NCI-H1436 (cell line): ENCODE data around the gene ARSD.
"Not testable (repeated sequence)": the region's sequence is repeated elsewhere in the genome, so short reads cannot be mapped to it uniquely, and the experiment has no call there.

Source experiments
- DNase-seq: peaks from one replicate; lab custom pipeline; 2025; lab: John Stamatoyannopoulos, UW

ARSD gene

GRCh38 chrX:2933125-2933900 lies 4.2 kb upstream of the ARSD start:
- DNase-seq = no peak

GRCh38 chrX:2931612-2932011 lies 2.5 kb upstream of the ARSD start:
- DNase-seq = no peak

GRCh38 chrX:2931155-2931554 lies 2.0 kb upstream of the ARSD start:
- DNase-seq = no peak

GRCh38 chrX:2928191-2928582 lies 952 bp downstream of the ARSD start:
- no peak for DNase-seq

- DNase-seq = no peak
Measured at GRCh38 chrX:2926664-2927275, 2.4 kb downstream of the ARSD start.

GRCh38 chrX:2926255-2926654 lies 2.9 kb downstream of the ARSD start:
- DNase-seq = not testable (repeated sequence)

- no peak for DNase-seq
Measured at GRCh38 chrX:2924151-2924550, 5.0 kb downstream of the ARSD start.

GRCh38 chrX:2921750-2922149 lies 7.4 kb downstream of the ARSD start:
- no peak for DNase-seq

- DNase-seq = no peak
Measured at GRCh38 chrX:2921193-2921592, 7.9 kb downstream of the ARSD start.

GRCh38 chrX:2917767-2918166 lies 11.4 kb downstream of the ARSD start:
- DNase-seq = no peak

GRCh38 chrX:2913118-2913517 lies 16.0 kb downstream of the ARSD start:
- DNase-seq = no peak

- DNase-seq = no peak
Measured at GRCh38 chrX:2910109-2910508, 19.0 kb downstream of the ARSD start.

GRCh38 chrX:2908125-2908685 lies 20.9 kb downstream of the ARSD start:
- DNase-seq = no peak

- DNase-seq = no peak
Measured at GRCh38 chrX:2907295-2907694, 21.8 kb downstream of the ARSD start.

GRCh38 chrX:2903366-2903765 lies 25.8 kb downstream of the ARSD start:
- no peak for DNase-seq

GRCh38 chrX:2902841-2903240 lies 26.3 kb downstream of the ARSD start:
- DNase-seq = no peak

GRCh38 chrX:2901367-2902036 lies 27.6 kb downstream of the ARSD start:
- DNase-seq = no peak

GRCh38 chrX:2898846-2899512 lies 30.2 kb downstream of the ARSD start:
- no peak for DNase-seq

GRCh38 chrX:2897690-2898623 lies 31.2 kb downstream of the ARSD start:
- DNase-seq = not testable (repeated sequence)

GRCh38 chrX:2897311-2897689 lies 31.8 kb downstream of the ARSD start:
- DNase-seq = no peak

- no peak for DNase-seq
Measured at GRCh38 chrX:2894885-2895292, 34.2 kb downstream of the ARSD start.
